ENCODE data around the gene KRT34.
"Not testable (repeated sequence)": the region's sequence is repeated elsewhere in the genome, so short reads cannot be mapped to it uniquely, and the experiment has no call there.

The KRT34 gene

GRCh38 chr17:41381943-41382342 lies at the start of gene KRT34:
Gene KRT34, minus strand, starts transcription at chr17:41382306. Its CDS starts 60 bp downstream, at chr17:41382246.
- not testable (repeated sequence) for DNase-seq

DNA sequence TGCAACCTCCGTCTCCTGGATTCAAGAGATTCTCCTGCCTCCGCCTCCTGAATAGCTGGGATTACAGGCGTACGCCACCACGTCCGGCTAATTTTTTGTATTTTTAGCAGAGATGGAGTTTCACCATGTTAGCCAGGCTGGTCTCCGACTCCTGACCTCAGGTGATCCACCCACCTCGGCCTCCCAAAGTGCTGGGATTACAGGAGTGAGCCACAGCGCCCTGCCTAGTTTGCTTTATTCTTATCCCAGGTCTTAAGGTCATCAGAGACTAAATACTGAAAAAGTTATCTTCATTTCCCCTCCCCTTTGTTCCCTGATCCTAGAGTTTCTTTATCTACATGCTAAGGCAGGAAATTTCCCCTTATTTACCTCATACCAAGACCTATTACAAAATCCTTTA lies 48.3 kb upstream of the KRT34 start:
- not testable (repeated sequence) for DNase-seq

DNA sequence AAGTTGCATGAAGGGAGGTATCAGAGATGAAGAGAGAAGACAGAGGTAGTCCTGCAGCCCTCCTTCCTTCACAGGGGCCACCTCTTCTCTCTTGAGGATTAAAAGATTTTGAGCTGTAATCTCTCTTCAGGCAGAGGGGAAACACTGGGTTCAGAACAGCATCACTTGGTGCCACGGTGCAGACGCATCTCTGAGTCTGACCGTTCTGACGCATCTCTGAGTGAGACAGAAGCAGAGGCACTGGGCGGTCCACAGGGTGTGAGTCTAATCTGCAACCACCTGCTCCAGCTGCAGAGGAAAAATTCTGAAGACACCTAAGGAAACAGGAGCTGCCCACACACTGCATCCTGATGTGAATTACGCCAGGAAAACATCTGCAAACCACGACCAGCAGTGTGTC lies 47.6 kb upstream of the KRT34 start:
- no peak for DNase-seq

GRCh38 chr17:41428591-41429291 lies 46.6 kb upstream of the KRT34 start:
- no peak for DNase-seq

- no peak for DNase-seq
Measured at GRCh38 chr17:41424111-41424635, 42.1 kb upstream of the KRT34 start, which contains the start of gene KRT37. Gene KRT37, minus strand, starts transcription at chr17:41424585. Its CDS starts 62 bp downstream, at chr17:41424523.

DNA sequence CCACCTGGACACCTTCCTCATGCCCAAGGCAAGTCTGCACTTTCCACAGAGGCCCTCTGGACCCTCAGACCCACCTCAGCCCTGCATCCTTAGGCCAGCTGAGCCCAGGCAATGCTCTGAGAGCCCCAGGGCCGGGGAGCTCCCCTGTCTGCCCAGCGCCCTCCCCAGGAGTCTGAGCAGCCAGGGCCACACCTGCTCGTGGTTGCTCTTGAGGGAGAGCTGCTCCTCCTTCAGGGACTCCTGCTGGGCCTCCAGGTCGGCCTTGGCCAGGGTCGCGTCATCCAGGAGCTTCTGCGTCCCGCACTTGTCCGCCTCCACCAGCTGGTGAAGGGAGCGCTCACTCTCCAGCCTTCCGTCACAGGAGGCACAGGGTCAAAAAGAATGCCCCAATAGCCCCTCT lies 40.5 kb upstream of the KRT34 start:
- DNase-seq = not testable (repeated sequence)

- DNase-seq = no peak
Measured at GRCh38 chr17:41421617-41422016, 39.5 kb upstream of the KRT34 start.

- no peak for DNase-seq
Measured at GRCh38 chr17:41421116-41421515, 39.0 kb upstream of the KRT34 start.

DNA sequence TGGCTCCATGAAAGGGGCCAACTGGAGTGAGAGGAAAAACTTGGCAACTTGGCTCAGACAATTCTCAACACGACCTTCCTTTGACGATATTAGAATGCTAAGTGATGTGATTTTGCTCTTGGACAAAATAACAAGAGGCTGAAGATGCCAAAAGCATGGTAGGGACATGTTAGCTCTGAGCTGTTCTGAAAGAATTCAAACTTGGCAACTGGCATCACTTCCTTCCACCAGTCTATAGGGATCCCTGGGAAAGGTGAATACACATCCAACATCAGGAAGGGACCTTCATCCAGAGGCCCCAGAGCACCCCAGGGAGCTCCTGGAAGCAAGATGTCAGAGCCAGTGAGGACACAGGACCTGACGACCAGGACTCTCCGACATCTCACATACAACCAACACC lies 38.0 kb upstream of the KRT34 start:
- DNase-seq = no peak

GRCh38 chr17:41419716-41420115 lies 37.6 kb upstream of the KRT34 start:
- DNase-seq = no peak

DNA sequence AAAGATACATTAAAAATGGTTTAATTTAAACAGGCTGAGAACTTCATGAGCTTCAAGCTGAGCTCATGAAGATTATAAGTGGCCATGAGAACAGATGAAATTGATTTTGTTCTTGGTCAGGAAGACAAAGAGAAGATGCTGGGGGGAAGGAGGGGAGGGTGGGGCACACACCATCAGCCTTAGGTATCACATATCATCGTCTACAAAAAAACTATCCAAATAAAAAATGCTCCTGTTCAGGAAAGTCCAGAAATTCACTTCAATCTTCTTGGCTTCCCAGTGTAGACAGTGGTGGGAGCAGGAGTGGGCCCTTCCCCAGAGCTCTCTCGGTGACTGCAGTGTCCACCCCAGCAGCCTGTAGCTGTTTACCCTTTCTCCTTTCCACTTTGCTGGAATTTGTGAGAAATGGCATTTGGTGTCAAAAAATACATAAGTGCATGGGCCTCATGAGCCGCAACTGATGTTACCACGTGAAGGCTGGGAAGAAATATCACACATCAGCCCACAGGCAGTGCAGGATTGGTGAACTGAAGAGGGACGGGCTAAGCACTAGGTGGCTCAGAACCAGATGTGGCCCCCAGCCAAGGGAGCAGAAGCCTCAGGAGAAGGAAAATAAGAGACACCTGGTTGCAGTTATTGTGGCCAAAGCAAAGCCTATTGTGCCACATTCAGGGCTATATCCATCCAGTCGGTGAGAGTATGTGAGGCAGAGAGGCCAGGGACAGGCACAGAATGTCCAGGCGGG lies 36.2 kb upstream of the KRT34 start:
- no peak for DNase-seq

GRCh38 chr17:41417576-41418015 lies 35.5 kb upstream of the KRT34 start:
- no peak for DNase-seq

DNA sequence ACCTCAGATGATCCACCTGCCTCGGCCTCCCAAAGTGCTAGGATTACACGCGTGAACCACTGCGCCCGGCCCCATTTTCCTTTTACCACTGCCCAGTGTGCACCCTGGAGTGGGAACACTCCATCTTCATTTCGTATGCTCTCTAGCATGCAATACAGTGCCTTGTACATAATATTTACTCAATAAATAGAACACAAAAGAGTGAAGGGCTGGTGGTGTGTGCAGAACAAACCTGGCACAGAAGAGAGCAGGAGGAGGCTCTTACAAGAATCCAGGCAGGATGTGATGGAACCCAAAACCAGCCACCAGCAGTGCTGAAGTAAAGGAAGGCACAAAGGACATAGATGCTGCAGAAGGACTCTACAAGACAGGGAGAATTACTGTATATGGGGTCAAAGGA lies 35.0 kb upstream of the KRT34 start:
- DNase-seq = no peak

GRCh38 chr17:41416479-41416878 lies 34.4 kb upstream of the KRT34 start:
- no peak for DNase-seq

DNA sequence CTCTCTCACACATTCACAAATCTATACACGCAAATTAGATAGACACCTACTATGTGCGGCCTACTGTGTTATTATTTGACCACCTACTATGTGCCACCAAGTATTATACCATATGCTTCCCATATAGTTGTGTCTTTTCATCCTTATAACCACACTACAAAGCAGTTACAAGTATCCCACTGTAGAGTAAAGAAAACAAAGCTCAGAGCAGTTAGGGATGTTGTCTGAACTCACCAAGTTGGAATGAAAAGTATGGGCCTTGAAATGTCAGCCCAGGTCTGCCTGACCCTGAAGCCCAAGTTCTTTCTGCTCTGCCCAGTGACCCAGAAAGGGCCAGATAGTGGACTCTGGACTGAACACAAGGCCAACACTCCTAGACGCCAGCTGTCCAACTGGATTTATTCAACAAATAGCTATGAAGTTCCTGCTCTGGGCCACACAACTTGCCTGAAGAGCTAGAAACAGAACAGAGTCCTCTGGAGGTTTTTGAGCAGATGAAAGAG lies 33.8 kb upstream of the KRT34 start:
- DNase-seq = no peak

GRCh38 chr17:41415411-41415810 lies 33.3 kb upstream of the KRT34 start:
- no peak for DNase-seq

DNA sequence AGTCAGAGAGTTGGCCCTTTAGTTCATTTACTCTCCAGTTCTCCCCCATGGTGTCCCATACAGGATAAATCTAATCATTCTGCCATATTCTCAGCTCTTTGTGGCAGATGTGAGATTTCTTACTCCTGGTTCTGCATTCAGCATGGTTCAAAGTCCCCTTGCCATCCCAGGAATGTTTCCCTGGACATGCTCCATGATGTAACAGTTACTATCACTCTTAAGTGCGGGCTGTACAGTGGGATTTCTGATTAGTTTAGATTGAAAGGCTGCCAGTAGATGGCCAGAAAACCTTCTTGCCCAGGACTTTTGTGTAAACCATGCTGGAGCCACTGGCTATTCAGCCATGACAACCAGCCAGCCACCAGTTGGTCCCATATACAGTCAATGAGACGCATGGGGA lies 31.9 kb upstream of the KRT34 start:
- no peak for DNase-seq

GRCh38 chr17:41413353-41413957 lies 31.3 kb upstream of the KRT34 start:
- DNase-seq = no peak

- no peak for DNase-seq
Measured at GRCh38 chr17:41411072-41411840, 29.1 kb upstream of the KRT34 start.

- no peak for DNase-seq
Measured at GRCh38 chr17:41407226-41407625, 25.1 kb upstream of the KRT34 start.

GRCh38 chr17:41406205-41406604 lies 24.1 kb upstream of the KRT34 start:
- DNase-seq = no peak

DNA sequence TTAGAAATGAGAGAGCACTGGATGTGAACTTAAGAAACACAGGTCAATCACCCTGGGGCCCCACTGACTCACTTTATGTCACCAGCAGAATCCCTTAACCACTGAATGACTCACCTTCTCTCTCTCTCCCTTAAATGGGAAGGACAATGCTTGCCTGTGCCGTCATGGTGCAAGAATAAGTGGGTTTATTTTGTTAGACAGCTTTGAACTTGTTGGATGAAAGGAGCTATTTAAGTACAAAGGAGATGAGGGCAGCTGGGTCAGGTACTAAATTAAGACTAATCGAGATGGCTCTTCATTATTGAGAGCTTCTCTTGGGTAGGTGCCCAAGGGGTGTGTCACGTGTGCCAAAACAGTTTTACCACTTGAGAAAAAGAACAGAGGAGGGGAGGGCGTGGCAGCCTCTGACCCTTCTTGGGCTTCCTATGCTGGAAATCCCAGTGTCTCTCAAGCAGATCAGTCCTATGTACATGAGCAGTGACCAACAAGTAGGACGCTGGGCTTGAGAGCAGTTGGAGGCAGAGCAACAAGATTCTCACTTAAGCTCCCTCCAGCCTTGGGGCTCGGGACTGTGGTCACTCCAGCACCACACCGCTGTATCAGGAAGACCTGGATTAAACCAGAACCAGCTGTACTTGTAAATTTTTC lies 22.0 kb upstream of the KRT34 start:
- DNase-seq = no peak
